ENCODE results near the gene HMX3.

The HMX3 gene

DNA sequence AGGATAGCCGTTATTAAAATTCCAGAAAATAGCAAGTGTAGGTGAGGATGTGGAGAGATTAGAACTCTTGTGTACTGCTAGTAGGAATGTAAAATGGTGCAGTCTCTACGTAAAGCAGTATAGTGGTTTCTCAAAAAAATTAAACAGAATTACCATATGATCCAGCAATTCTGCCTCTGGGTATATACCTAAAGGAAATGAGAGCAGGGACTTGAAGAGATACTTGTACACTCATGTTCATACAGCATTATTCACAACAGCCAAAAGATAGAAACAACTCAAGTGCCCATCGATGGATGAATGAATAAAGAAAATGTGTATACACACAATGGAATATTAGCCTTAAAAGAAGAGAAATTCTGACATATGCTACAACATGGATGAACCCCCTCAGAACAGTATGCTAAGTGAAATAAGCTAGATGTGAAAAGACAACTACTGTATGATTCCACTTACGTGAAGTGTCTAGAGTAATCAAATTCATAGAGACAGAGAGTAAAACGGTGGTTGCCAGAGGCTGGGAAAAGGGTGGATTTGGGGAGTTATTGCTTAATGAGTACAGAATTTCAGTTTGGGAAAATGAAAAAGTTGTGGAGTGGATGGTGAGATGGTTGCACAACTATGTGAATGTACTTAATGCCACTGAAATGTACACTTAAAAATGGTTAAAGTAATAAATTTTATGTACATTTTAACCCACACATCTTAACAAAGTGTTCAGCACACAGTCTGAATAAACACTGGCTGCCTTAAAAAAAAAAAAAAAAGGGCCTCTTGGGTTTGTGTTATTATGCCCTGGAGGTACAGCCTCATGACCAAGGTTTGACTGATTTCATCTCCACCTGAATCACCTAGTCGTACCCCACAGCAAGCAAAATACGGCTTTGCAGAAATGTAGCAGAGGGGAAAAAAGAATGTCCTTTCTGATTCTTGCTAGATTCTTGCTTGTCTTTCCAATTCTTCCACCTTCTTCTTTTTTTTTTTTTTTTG lies 44.6 kb downstream of the HMX3 start:
- no peak for DNase-seq

GRCh38 chr10:123183724-123184123 lies 48.0 kb downstream of the HMX3 start:
- DNase-seq, result no peak

DNA sequence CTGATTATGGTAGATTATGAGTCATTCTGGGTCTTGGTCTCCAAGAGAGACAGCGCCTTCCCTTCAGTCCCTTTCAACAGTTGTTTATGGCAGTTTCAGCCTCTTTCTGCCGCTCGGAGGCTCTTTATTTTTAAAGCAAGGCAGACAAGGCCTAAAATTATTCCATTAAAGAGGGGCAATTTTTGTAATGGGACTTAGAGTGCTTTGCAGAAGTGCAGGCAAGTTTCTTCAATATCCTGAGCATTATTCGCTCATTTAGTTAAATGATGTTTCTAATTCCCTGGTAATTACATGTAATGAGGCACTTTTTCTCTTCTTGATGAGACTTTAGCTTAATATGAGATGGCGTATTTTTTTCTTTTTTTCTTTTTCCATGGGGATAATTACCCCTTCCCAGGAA lies 52.0 kb downstream of the HMX3 start:
- DNase-seq, result no peak

Data from SHP77 treated with DMSO at 0.1 percent for 48 hours (cell line).